Measurements from ENCODE around the gene OTUD5. TPM values are rescaled to one million over a fixed set of nuclear protein-coding genes. Genes with fewer than 3 reads are reported as not detected.
A peak's percentile ranks its signal among the peaks of the same experiment; 100 is the strongest.
"Not testable (repeated sequence)": the region's sequence is repeated elsewhere in the genome, so short reads cannot be mapped to it uniquely, and the experiment has no call there.

The OTUD5 gene
- polyA plus RNA-seq, 3 donors: 8.4 to 75.0 (median 12.4) TPM

GRCh38 chrX:48981178-48981577 is 23.8 kb upstream of the OTUD5 start:
- Histone ChIP-seq H3K4me3 (replicated peaks in 1 of 3; ENCODE audit: low read depth in 2 of 3, low read length in 3 of 3) (no peak overlapping the region), H3K4me1 (ENCODE audit: control insufficient read depth in 1 of 2, insufficient read depth in 2 of 2, low read length in 2 of 2) (no peaks in the 10 kb centered on the region), H3K27ac (ENCODE audit: low read depth in 1 of 2, low read length in 2 of 2) (no peak overlapping the region), H3K36me3 (replicated peaks in 1 of 2; ENCODE audit: control insufficient read depth in 1 of 2, insufficient read depth in 2 of 2, low read length in 2 of 2) (peaks cover 65 to 84% of the 10 kb centered on the region in 2 donors), H4K20me1 (ENCODE audit: insufficient read depth, low read length) (peaks cover 8% of the 10 kb centered on the region), H3K4me2 (replicated peaks; ENCODE audit: extremely low read depth, low read length, poor library complexity, severe bottlenecking) (no peak overlapping the region), H3K79me2 (ENCODE audit: insufficient read depth, low read length) (no peaks in the 10 kb centered on the region), H3K27me3 (ENCODE audit: control insufficient read depth in 2 of 2, insufficient read depth in 2 of 2, low read length in 2 of 2) (no peaks in the 10 kb centered on the region), H3K9ac (ENCODE audit: insufficient read depth, low read length, poor library complexity, severe bottlenecking) (no peak overlapping the region), H2AFZ (ENCODE audit: insufficient read depth, low read depth, low read length, poor library complexity, severe bottlenecking) (no peak overlapping the region), H3K9me3 (replicated peaks in 1 of 2; ENCODE audit: control insufficient read depth in 1 of 2, insufficient read depth in 1 of 2, low read length in 2 of 2) (no peaks in the 10 kb centered on the region)
- H3K4me1 Mint-ChIP-seq: no peaks in the 10 kb centered on the region
- no peak for DNase-seq
- H3K27me3 Mint-ChIP-seq (ENCODE audit: low read depth in 3 of 3): peaks cover 0 to 8% (median 0%) of the 10 kb centered on the region in 3 donors
- H3K4me3 Mint-ChIP-seq: no peak overlapping the region
- TF ChIP-seq, protein P1, sequence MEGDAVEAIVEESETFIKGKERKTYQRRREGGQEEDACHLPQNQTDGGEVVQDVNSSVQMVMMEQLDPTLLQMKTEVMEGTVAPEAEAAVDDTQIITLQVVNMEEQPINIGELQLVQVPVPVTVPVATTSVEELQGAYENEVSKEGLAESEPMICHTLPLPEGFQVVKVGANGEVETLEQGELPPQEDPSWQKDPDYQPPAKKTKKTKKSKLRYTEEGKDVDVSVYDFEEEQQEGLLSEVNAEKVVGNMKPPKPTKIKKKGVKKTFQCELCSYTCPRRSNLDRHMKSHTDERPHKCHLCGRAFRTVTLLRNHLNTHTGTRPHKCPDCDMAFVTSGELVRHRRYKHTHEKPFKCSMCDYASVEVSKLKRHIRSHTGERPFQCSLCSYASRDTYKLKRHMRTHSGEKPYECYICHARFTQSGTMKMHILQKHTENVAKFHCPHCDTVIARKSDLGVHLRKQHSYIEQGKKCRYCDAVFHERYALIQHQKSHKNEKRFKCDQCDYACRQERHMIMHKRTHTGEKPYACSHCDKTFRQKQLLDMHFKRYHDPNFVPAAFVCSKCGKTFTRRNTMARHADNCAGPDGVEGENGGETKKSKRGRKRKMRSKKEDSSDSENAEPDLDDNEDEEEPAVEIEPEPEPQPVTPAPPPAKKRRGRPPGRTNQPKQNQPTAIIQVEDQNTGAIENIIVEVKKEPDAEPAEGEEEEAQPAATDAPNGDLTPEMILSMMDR (IDR thresholded peaks at IDR 0.05): no peak
- peaks cover 61 to 82% of the 10 kb centered on the region in 2 donors for H3K36me3 Mint-ChIP-seq
- peak overlapping the region in 1 of 7 donors; percentile 16 for H3K27ac Mint-ChIP-seq
- H3K9me3 Mint-ChIP-seq: peaks cover 0 to 4% (median 0%) of the 10 kb centered on the region in 7 donors
- intact Hi-C loops (cut with micrococcal nuclease): no loop called here
- WGBS (ENCODE audit: insufficient coverage): no CpG with 5 or more reads among the region's 10 CpGs

- H3K9ac ChIP-seq (ENCODE audit: insufficient read depth, low read length, poor library complexity, severe bottlenecking); H3K4me3 ChIP-seq (replicated peaks in 1 of 3; ENCODE audit: low read depth in 2 of 3, low read length in 3 of 3); H3K4me2 ChIP-seq (replicated peaks; ENCODE audit: extremely low read depth, low read length, poor library complexity, severe bottlenecking); H3K4me3 Mint-ChIP-seq; H3K4me1 ChIP-seq (ENCODE audit: control insufficient read depth in 1 of 2, insufficient read depth in 2 of 2, low read length in 2 of 2); H3K4me1 Mint-ChIP-seq; H3K9me3 Mint-ChIP-seq; H3K27ac ChIP-seq (ENCODE audit: low read depth in 1 of 2, low read length in 2 of 2); H3K9me3 ChIP-seq (replicated peaks in 1 of 2; ENCODE audit: control insufficient read depth in 1 of 2, insufficient read depth in 1 of 2, low read length in 2 of 2); H4K20me1 ChIP-seq (ENCODE audit: insufficient read depth, low read length); intact Hi-C loops (cut with micrococcal nuclease); DNase-seq; H3K27ac Mint-ChIP-seq; H3K79me2 ChIP-seq (ENCODE audit: insufficient read depth, low read length); H2AFZ ChIP-seq (ENCODE audit: insufficient read depth, low read depth, low read length, poor library complexity, severe bottlenecking); H3K27me3 ChIP-seq (ENCODE audit: control insufficient read depth in 2 of 2, insufficient read depth in 2 of 2, low read length in 2 of 2); H3K27me3 Mint-ChIP-seq (ENCODE audit: low read depth in 3 of 3): not testable (repeated sequence)
- 100% methylated on average over 1 of the region's 10 CpGs for WGBS (ENCODE audit: insufficient coverage)
- peaks cover 66 to 85% of the 10 kb centered on the region in 2 donors for H3K36me3 Mint-ChIP-seq
- peaks cover 69 to 88% of the 10 kb centered on the region in 2 donors for H3K36me3 ChIP-seq (replicated peaks in 1 of 2; ENCODE audit: control insufficient read depth in 1 of 2, insufficient read depth in 2 of 2, low read length in 2 of 2)
Observed at GRCh38 chrX:48980341-48980740, 22.9 kb upstream of the OTUD5 start.

Measured in CD14-positive monocyte (primary cell).